ENCODE measurements around the gene ZDHHC14.

DNA sequence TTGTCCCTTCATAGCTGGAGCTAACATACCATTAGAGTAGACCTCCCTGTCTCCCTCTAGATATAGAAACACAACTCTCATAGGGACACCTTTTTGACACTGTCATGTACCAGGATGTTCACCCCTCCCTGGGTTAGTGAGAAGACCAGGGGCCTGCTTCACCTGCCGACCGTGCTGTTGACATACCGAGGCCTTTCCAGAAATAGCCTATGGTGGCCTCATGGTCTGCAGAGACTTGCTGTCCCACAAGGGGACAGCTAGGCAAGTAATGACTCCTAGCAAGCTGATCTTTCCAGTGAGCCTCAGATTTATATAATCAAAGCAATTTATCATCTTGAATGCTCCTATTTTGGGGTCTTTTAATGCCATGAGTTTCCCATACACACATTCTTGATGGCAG is 15.0 kb downstream of the ZDHHC14 start:
- TF ChIP-seq CTCF (conservative IDR thresholded peaks at IDR 0.05 in 1 of 2, IDR thresholded peaks at IDR 0.05 in 1 of 2; ENCODE audit: extremely low read depth in 1 of 2, insufficient read depth in 1 of 2, low read depth in 1 of 2, low read length in 2 of 2) (no peak), EZH2 (IDR thresholded peaks at IDR 0.05; ENCODE audit: borderline replicate concordance, low read length) (no peak)
